Anterior cingulate cortex (tissue), 58 donors: Measurements from ENCODE around the gene P2RY6.

Experiments
- DNase-seq, 58 donors: peaks; one replicate each; lab custom pipeline; 2025; lab: John Stamatoyannopoulos, UW

P2RY6 gene

DNA sequence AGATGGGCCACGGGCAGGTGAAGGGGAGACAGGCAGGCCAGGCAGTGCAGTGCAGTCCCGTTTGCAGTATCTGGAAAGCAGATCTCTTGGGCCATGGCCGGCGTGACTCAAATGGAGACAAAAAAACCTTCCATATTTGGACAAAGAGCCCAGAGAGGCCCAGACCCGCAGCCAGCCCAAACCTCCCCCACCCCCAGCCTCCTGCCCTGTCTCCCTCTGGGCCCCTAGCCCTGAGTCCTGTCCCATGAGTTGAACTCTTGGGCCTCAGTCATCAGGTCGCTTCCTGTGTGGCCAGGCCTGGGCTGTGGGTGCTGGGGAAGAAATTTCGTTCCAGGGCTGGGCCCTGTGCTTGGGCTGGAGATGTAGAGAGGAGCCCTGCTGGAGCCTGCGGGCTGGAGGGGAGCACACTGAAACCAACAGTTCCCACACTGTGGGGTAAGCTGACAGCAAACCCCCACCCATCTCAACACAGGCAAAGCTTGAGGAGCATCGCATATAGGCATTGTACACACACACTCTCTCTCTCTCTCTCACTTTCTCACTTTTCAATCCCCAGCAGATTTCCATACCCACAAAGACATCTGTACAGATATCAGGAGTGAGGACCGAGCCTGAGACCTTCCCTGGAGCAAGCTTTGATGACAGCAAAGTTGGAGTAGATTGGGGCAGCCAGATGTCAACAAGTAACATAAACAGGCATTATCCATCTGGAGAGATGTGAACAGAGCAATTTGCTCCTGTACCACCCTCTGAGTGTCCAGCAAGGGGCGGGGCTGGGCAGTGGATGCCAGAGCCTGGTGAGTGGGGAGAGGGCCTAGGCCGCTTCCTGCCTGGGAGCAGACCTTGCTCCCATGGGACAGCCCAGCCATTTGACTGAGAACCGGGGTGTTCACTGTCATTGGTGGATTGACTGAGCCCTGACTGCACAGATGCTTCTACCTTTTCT is 53.2 kb downstream of the P2RY6 start:
- peak in 1 of 58 donors; percentile 32 for DNase-seq

DNA sequence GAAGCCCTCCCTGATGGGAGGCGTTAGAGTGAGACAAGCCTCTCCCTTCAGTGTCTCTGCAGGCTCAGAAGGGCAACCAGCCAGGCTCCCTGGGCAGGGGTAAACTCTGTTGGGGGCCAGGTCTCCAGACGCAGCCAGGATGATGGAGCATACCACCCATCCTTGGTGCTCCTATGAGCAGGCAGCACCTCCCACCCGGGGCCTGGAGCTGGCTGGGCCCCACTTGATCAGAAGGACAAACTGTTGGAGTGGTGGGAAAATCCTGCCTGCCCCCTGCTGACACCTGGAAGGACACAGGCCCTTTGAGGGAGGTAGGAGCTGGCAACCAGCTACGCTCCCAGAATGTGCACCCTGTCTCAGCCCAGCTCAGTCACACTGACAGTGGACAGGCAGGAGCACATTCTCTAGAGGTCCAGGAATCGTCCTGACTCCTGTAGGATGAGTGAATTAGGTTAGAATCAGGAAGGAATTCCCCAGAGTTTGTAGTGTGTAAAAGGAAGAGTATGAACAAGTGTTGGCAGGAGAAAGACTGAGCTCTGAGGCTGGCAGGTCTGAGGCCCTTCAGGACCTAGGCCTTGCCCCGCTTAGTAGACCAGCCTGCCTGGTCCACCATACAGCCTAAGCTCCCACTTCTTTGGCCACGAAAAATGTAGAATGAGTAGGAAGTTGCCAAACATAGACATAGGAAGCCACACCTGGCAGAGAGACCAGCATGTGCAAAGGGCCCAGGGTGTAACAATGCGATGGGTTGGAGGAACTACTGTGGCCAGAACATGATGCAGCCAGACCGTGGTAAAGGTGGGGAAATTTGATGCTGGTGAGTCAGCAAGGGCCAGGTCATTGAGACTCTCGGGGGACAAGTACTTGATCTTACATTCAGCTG is 55.0 kb downstream of the P2RY6 start:
- DNase-seq = no peak

DNA sequence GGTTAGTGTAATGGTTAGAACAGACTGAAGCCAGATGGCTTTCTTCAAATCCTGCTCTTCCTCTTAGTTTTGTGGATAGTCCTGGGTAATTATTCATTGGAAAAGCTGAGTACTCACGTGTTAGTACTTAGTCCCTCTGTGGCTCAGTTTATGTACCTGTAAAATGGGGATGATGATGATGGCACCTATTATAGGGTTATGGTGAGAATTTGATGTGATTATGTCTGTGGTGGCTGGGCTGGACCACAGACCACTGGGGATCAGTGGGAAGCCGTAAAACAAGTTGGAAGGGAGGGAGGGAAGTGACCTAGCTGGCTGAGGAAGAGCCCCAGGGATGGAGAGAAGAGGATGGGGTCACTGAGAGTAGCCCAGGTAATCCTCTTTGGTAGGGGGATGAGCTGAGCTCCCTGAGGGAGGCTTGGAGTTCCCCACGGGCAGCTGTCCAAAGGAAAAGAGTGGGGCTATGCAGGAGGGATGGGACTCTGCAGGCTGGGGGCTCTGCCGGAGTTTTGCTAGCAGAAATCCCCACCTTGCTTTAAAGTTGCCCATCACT is 55.8 kb downstream of the P2RY6 start:
- DNase-seq = no peak

DNA sequence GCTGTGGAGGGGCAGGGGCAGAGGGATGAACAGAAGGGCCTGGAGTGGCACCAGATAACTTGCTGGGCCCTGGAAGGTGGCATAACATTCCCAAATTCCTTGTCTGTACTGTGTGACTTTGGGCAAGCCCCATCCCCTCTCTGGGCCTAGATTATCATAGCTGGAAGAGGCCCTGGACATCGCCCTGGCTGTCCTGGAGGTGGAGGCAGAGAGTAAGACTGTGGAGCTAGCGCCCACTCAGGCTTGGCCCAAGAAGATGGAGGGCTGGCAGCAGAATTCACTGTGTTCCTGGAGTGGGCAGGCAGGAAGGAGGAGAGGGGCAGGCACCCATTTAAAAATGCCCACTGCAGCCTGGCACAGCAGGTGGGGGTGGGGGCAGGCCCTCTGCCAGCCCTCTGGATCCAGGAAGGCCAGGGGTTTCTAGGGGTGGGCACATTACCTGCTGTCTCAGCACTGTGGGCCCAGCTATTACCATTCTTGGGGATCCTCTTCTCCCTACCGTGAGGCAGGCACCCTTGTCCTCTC is 58.5 kb downstream of the P2RY6 start:
- no peak for DNase-seq

DNA sequence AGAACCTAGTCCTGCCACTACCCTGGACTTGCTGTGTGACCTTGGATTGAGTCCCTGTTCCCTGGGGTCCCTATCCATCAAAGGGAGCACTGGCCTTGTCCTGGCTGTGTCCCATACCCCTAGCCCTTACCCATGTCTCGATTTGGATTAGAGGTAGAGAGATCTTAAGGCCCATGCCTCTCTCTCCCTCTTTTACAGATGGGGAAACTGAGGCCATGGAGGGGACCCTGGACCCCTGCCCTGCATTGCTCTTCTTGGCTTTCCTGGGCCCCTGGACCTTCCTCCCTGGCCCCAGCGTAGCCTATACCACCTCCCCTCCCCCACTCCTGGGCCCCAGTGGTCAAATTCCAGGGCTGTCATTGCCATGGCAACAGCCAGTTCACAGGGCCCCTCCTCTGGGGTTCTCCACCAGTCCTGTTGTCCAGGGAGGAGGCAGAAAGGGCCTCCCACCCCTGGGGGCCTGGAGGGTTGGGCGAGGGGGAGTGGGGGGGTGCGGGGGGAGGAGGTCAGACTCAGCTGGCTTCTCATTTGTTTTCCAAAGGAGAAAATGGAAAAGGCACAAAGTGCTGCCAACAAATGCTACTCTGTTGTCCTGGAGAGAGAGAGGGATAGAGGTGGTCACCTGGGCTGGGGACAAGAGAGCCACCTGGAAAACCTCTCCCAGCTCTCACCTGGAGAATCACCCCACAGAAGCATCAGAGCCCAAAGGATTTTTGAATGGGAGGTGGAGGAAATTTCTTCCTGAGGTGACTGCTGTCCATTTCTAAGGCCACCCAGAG is 59.2 kb downstream of the P2RY6 start:
- DNase-seq = no peak

DNA sequence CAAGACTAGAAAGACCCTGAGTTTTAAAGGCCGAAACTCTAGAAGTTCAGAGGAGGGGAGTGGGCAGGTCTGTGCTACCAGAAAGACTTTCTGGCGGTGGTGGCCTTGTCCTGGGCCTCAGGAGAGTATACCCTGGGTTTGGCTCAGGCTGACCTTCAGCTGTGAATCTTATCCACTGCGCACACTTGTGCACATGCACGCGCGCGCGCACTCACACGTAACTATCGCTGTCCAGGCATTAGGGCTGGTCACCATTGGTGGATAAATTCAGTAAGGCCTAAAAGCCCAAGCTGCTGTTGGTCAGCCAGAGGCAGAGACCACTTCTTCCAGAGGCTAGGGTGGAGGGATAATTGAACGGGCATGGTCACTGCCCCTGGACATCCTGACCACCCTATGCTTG is 61.0 kb downstream of the P2RY6 start:
- DNase-seq = no peak

DNA sequence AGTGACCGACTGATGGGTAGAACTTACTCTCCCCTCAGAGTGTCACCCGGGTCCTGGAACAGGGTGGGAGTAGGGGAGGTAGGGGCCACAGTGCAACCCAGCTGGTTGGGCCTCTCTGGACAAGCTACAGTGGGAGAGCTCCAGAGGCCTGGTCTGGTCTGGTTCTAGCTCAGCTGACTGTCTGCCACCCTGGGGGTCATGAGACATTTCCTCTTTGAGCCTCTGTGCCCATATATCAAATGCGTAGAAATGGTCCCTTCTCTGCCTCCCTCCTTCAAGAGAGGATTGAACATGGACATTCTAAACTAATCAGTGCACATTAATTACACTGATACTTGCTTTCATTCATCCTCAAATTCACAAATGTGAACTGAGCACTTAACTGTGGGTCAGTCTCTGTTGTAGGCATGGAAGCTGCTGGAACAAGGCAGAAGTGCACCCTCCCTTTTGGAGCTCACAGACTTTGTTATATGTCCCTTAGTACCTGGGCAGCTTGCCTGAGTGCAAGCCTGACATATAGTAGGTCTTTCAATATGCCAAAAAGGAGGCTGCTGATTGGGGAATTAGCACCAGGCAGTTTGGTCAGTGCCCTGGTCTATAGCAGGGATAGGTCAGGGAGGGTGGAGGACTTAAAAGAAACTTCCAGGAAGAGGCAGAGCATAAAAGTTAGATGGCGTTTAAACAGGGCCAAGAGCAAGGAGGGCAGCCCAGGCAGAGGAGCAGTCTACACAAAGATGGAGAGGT is 61.7 kb downstream of the P2RY6 start:
- DNase-seq = no peak

DNA sequence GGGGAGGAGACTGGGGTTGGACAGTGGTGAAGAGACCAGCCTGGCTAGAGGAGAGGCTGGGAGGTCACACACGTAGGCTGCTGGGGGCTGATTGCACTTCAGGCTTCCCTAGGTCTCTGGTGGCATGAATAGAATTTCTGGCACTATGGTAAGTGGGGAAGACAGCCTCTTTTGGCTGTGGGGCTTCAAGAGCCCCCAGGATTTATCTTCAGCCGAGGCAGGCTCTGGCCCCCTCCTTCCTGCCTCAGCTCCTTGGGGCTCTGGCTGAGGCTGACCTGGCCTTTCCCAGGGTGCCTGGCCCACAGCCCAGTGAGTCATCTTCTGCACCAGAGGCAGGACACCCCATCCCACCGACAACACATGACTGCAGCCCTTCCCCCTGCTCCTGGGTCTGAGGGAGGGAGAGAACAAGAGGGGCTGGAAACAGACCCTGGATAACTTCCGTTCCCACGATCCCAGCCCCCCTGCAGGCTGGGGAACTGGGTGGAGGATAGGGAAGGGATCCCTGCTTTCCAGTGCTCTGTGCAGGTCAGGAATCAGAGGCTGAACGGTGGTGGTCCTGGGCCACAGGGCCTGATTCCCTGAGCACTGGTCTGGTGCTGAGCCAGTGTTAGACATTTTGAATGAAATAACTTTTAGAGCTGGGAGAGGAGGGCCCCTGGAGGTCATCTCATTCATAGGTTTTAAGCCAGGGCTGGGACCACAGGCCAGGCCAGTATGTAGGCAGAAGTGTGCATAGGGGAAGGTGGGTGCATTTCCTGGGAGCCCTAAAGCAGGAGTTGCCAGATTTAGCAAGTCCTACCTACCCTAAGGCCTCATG is 62.5 kb downstream of the P2RY6 start:
- DNase-seq = peak in 4 of 58 donors; percentile 29 to 58 (median 40)

DNA sequence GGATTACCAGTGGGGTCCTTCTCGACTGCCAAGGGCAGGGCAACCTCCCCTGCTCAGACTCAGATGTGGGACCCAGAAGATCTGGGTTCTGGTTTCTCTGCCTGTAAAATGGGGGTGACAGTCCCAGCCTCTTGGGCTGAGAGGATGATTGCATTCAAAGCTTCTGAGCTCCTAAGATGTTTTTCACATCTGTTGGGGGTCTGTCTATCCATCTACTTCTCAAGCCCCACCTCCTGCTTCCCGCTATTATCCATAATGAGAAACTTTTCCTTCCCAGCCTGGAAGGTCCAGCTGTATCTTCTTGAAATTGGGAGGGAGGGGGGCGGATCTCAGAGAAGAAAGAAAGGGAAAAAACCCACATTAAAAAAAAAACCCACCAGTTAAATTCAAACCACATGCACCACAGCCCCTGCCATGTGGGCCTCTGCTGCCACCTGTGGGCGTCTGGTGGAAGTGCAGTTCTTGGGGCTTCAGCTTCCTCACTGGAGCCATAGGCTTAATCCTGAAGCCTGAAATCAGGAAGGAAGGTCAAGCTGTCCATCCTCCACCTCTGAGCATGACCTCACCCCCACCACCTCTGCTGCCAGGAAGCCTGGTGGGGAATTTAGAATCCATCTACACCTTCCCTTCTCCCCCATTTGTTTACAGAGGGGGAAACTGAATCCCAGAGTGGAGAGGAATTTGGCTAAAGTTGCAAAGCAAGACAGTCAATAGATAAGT is 63.2 kb downstream of the P2RY6 start:
- peak in 56 of 58 donors; percentile 20 to 91 (median 68) for DNase-seq

DNA sequence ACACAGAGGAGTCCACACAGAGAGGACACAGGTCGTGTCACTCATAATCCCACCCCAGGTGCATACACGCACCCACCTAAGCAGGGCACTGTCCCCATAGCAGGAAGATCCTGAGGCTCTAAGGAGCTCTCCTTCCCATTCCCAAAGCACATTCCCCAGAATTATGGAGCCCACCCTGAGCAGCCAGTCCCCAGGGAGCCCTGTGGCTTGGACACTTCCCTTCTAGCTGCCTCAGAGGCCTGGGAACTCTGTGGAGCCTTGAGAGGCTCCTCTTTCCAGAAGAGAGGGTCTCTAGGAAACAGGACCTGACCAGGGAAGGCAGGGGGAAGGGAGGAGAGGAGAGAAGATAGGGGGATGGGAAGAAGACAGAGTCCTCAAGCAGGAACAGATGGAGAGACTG is 65.7 kb downstream of the P2RY6 start:
- no peak for DNase-seq

DNA sequence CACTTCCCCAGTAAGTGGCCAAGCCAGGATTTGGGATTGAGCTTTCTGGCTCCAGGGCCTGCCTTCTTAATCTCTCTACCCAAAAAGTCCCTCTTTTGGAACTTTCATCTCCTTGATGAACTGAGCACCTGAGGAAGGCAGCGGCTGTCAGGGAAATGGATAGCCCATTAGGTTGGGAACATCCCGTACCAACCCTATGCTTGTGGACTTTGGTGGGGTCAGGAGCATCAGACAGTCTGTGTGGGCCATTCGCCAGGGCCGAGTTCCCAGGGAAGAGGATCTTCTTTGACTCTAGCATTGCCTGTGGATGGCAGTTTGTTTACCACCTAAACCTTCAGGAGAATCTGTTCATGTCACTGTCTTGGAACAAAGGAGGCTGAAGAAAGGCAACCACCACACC is 66.1 kb downstream of the P2RY6 start:
- no peak for DNase-seq

DNA sequence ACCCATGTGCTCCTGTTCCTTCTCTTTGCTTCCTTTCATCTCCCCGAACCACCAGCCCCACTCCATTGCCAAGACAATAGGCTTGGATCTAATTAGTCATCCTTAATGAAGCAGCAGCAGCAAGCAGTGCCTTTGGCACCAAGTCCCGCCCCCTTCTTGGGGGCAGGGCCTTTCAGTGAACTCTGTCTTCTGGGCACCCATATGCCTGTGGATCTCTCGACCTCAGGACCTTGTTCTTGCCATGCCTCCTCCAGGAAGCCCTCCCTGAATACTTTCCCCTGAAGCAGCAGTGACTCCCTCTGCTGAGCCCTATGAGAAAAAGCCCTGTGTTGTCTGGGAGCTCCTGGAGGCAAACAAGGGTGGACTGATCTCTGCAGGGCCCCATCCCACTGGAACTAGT is 68.0 kb downstream of the P2RY6 start:
- no peak for DNase-seq

DNA sequence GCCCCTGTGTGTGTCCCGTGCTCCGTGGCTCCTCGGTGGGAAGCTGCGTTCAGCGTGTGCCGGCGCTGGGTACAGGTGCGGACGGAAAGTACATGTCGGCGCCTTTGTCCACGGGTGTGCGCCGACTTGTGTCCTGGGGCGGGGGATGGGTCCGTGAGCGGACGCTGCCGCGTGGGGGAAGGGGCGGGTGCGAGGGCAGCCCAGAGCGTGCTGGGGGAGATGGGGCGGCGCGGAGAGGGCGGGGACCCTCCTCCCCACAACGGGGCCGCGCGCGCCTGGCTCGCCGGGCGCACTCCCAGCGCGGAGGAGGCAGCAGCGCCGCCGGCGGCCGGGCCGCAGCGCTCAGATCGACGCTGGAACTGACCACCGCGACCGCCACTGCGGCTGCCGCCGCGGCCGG is 70.5 kb downstream of the P2RY6 start:
- DNase-seq = peak in 19 of 58 donors; percentile 14 to 63 (median 39)

DNA sequence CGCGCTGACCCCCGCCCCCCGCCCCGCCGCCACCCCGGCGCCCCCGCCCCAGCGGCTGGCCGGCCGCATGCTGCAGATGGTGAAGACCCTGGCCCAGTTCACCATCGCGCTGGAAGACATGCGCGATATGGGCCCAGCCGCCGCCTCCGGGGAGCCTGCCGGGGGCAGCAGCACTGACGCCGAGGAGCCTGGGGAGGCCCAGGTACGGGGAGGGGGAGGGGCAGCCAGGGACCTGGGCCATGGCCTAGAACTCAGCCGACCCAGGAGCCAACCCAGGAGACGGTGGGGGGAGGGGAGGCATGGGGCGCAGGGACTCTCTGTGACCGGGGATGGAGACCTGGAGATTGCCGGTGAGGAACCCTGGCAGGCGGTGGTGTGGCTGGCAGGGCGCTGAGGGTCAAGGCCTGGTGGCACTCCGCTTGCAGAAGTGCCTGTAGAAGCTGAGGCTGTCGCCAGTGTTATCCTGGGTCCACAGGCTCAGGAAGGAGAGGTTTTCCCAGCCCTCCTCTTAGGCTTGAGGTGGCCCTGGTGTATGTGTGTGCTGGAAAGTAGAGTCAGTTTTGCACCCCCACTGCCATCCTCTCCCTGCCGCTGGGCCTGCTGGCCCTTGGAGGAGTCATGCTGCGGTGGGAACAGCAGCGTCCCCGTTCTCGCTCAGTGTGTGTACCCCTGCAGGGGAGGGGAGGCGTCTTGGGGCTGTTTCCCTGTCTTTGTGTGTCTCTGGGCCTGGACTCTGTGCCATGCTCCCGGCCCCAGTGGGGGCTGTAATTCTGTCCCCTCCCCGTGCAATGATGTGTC is 71.1 kb downstream of the P2RY6 start:
- peak in 5 of 58 donors; percentile 10 to 65 (median 61) for DNase-seq

DNA sequence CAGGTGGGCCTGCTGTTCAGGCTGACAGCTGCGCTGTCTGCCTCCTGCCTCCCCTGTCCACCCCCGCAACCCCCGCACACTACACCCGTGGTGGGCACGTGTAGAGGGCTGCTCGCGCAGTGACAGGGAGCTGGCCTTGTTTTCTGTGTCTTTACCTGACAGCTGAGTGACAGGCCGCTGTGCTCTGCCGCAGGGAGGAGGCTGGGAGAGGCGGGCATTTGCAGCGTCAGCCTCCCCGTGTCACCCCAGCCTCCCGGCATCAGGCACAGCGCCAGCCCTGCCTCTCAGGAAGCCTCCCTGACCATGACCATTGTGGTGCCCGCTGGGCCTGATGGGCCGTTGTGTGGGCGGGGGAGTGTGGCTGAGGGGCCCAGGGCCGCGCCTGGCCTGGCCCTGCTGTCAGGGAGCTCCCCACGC is 72.1 kb downstream of the P2RY6 start:
- peak in 39 of 58 donors; percentile 11 to 77 (median 50) for DNase-seq

DNA sequence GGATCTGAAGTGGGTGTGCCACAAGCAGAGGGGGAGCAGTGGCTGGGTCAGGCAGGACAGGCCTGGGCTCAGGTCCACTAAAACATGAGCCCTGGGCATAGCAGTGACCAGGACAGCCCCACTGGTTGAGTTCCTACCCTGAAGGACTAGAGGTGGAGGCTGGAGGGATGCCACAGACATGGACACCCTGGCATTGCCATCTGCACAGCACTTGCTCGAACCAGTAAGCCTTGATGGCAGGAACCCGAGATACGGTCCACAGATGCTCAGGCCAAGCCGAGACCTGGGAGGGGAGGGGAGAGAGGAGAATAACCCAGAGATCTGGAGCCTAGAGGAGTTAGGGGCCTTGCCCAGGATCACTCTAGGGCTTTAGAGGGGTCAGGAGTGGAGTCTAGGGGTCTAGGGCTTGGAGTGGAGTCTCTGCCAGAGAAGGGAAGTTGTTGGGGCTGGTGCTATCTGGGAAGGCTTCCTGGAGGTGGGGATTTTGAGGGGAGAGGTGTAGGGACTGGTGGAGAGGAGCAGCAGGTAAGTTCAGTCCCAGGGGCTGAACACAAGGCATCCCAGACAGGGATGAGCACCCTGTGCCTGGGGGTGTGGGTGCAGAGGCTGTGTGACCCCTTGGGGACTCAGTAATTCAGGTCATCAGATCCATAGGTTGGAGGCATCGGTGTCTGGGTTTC is 73.5 kb downstream of the P2RY6 start:
- no peak for DNase-seq
